H54 (cell line): ENCODE measurements around the gene NT5M.
"Not testable (repeated sequence)": the region's sequence is repeated elsewhere in the genome, so short reads cannot be mapped to it uniquely, and the experiment has no call there.

Experiments
- DNase-seq: peaks from one replicate; pipeline ENCODE4 v3.0.0; 2011; ENCODE audit warnings: low spot score, mixed read lengths; ENCODE audit not compliant: insufficient read length
- FAIRE-seq: peaks from 3 replicates; lab custom pipeline; 2011; peaks lifted over from hg19 to GRCh38; lab: Jason Lieb, UNC
- POLR2A ChIP-seq: IDR thresholded peaks from 2 replicates; pipeline ENCODE4 v1.6.1; 2011; ENCODE audit warnings: low read depth, mild to moderate bottlenecking, low read length

NT5M gene

DNA sequence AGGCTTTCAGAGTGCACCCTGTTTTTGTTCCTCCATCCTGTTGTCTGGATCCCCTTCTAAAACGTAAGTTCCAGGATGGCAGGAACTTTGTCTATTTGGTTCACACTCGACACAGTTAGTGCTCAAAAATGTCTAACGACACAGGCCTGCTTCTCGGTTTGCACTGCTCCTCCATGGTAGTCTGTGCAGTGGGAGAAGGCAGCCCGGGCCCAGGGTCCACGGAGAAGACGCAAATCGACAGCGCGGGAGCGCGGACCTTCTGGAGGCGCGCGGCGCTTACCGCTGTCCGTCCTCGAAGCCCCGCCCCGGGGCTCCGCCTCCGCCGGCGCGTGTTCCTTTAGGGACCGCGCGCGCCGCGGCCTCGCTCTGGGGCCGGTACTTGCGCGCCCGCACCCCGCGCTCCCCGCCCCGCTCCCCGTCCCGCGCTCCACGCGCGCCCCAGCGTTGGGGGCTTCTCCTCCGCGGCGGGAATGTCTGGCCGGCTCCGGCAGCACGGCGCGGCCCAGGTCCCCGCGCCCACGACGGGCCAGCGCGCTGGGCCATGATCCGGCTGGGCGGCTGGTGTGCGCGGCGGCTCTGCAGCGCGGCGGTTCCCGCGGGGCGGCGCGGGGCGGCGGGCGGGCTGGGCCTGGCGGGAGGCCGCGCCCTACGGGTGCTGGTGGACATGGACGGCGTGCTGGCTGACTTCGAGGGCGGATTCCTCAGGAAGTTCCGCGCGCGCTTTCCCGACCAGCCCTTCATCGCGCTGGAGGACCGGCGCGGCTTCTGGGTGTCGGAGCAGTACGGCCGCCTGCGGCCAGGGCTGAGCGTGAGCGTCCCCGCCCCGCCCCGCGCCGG is at the start of gene NT5M:
Gene NT5M, plus strand, starts transcription at position 364 of the 837 bp plus-strand sequence. Its CDS starts 178 bp downstream, at position 542.
- DNase-seq = peak; percentile 97
- no peak for FAIRE-seq
- TF ChIP-seq POLR2A = peak; percentile 45; the same call in 1 of the 2 replicates

DNA sequence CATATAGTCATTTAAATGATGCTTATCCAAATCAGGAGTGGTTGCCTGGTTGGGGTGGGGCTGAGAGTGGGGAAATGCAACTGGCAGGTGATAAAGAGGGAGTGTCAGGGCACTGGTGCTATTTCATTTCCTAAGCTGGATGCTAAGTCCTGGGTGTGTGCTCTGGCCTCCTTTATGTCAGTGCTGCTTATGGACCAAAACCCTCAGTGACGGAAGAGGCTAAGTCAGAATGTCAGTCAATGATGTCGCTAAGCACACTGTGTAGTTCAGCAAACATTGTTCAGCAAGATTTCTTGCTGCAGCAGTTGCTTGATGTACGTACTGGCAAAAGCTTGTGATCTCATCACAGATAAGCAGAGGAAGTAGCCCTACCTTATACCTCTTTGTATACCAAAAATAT is 49.8 kb upstream of the NT5M start:
- DNase-seq (no peak), FAIRE-seq (no peak)
- no peak for TF ChIP-seq POLR2A

DNA sequence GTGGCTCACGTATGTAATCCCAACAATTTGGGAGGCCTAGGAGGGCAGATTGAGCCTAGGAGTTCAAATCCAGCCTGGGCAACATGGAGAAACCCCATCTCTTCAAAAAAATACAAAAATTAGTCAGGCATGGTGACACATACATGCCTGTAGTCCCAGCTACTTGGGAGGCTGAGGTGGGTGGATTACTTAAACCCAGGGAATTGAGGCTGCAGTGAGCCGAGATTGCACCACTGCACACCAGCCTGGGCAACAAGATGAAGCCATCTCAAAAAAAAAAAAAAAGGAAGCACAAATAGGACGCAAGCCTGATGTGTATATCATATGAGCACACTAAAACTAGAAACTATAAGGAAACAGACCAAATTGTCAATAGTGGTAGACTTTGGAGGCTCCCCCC is 49.1 kb upstream of the NT5M start:
- DNase-seq (no peak), FAIRE-seq (no peak)
- no peak for TF ChIP-seq POLR2A

DNA sequence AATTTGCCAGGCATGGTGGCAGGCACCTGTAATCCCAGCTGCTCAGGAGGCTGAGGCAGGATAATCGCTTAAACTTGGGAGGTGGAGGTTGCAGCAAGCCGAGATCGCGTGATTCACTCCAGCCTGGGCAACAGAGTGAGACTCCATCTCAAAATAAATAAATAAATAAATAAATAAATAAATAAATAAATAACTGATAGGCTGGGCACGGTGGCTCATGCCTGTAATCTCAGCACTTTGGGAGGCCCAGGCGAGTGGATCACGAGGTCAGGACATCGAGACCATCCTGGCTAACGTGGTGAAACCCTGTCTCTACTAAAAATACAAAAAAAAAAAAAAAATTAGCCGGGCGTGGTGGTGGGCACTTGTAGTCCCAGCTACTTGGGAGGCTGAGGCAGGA is 47.5 kb upstream of the NT5M start:
- FAIRE-seq, DNase-seq: not testable (repeated sequence)

DNA sequence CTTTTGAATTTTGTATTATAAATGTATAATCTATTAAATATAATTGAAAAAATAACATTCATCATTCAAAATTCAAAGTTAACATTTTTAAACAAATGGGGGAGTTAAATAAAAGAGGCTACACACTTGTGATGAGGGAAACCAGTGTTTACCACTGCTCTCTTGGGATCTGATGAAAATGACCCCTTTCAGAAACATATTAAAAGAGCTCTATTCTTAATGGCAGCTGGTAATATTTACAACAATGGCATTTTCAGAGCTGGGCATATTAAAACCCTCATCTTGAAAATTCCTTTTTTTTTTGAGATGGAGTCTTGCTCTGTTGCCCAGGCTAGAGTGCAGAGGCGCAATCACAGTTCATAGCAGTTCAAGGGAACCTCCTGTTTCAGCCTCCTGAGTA is 46.9 kb upstream of the NT5M start:
- TF ChIP-seq POLR2A = no peak
- FAIRE-seq (no peak), DNase-seq (no peak)

DNA sequence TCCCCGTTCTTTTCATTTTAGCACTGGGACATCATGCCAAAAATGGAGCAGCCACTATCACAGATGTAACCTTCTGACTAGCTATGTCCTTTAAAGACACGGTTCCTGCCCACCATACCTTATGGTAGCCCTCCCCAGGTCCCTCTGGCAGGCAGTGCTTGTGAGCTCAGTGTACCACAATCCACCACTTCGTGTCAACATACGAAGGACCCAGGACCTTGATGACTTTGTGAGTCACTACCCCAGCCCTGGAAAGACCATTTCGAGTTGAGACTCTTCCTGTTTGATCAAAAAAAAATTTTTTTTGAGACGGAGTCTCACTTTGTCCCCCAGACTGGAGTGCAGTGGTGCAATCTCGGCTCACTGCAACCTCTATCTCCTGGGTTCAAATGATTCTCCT is 45.2 kb upstream of the NT5M start:
- FAIRE-seq (no peak), DNase-seq (no peak)
- no peak for TF ChIP-seq POLR2A

DNA sequence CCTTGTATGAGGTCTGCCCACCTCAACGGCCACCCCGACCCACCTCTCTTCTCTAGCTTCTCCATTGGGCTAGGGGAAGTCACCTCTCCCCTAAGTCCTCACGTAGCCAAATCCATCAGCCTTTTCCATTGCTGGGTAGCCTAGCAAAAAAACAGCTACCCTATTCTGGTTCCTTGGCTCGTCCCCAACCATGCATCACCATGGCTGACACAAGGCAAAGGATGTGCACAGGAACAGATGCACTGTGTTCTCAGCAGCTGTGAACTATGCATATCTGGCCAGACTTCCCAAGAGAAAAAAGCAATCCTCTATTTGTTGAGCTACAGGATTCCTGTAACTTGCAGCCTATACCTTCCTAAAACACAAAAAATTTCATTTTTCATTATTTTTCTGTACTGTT is 44.2 kb upstream of the NT5M start:
- FAIRE-seq (no peak), DNase-seq (no peak)
- no peak for TF ChIP-seq POLR2A

DNA sequence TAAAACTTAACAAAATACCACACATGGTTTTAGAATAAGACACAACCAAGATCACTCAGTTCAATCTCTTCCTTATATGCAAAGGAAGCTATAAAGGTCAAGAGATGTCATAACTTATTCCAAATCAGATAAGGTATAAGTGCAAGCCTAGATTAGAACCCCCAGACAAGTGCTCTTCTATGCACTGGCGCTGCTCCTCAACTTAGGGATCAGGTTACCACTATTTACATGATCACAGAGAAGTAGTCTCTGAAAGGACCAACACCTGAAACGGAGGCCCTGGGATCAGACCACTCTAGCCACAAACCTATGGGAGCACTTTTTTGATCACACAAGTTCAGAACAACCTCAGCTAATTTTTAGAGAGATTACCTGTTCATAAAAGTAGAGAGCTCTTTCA is 38.7 kb upstream of the NT5M start:
- FAIRE-seq (no peak), DNase-seq (no peak)
- no peak for TF ChIP-seq POLR2A

DNA sequence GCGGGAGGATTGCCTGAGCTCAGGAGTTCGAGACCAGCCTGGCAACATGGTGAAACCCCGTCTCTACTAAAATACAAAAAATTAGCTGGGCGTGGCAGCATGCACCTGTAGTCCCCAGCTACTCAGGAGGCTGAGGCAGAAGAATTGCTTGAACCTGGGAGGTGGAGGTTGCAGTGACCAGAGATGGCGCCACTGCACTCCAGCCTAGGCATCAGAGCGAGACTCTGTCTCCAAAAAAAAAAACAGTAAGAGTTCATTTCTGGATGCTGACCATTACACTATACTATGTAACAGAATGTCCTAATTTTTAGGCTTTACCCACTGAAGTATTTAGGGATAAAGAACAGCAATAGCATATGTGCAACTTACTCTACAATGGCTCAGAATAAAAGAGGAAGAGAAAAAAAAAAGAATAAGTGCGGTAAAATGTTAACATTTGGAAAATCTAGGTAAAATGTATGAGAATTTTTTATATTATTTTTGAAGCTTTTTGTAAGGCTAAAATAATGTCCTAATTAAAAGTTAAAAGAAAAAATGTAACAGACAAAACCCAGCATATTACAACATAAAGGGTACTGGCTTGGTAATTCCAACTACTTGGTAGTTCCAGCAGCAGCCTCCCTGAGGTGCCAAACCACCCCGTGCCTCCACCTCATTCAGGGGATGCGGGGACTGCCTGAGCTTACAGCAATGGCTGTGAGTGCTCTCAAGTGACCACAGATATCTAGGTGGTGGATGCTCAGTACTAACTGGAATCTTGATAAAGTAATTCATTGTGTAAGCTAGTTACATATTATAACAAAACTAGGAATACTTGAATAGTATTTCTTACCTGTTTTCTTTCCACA is 33.0 kb upstream of the NT5M start:
- DNase-seq = no peak
- FAIRE-seq = no peak
- TF ChIP-seq POLR2A = no peak

DNA sequence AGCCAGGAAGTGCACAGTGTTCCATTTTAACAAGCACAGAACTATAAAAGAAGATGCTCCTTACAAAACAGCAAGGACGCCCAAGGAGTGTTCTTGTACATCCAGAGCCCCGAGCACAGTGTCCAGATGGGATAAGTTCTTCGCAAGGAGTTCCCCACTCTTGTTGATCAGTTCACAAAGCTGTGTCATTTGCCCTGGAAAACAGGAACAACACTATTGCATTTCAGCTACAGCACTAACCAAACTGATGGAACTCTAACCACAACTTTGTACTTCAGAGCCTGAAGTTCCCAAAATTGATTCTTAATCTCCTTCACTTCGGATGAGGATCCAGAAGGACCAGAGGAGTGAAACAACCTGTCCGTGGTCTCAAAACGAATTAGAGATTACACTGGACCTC is 27.2 kb upstream of the NT5M start:
- DNase-seq (no peak), FAIRE-seq (no peak)
- TF ChIP-seq POLR2A = no peak

DNA sequence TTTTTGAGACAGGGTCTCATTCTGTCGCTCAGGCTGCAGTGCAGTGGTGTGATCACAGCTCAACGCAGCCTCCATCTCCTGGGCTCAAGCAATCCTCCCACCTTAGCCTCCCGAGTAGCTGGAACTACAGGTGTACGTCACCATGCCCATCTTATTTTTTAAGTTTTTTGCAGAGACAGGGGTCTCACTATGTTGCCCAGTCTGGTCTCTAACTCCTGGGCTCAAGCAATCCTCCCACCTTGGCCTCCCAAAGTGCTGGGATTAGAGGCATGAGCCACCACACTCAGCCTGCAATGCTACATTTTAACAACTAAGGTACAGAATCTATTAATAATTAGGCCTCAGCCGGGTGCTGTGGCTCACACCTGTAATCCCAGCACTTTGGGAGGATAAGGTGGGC is 25.7 kb upstream of the NT5M start:
- not testable (repeated sequence) for DNase-seq, FAIRE-seq

DNA sequence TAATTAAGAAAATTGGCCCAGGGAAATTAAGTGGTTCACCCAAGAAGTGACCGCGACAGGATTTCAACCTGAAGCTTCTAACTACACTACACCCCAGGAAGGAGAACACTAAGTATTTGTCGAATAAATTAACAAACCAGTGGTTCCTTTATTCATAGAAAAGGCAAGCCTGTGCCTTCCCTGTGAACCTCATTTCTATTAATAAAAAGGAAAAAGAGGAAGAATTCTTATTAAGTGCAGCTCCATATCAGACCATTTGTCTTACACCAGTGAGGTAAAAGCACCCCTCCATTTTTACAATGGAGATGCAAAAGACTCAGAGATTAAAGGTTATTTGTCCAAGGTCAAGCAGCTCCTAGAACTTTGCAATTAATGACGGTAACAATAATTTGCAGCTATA is 23.9 kb upstream of the NT5M start:
- no peak for DNase-seq
- FAIRE-seq = no peak
- no peak for TF ChIP-seq POLR2A

DNA sequence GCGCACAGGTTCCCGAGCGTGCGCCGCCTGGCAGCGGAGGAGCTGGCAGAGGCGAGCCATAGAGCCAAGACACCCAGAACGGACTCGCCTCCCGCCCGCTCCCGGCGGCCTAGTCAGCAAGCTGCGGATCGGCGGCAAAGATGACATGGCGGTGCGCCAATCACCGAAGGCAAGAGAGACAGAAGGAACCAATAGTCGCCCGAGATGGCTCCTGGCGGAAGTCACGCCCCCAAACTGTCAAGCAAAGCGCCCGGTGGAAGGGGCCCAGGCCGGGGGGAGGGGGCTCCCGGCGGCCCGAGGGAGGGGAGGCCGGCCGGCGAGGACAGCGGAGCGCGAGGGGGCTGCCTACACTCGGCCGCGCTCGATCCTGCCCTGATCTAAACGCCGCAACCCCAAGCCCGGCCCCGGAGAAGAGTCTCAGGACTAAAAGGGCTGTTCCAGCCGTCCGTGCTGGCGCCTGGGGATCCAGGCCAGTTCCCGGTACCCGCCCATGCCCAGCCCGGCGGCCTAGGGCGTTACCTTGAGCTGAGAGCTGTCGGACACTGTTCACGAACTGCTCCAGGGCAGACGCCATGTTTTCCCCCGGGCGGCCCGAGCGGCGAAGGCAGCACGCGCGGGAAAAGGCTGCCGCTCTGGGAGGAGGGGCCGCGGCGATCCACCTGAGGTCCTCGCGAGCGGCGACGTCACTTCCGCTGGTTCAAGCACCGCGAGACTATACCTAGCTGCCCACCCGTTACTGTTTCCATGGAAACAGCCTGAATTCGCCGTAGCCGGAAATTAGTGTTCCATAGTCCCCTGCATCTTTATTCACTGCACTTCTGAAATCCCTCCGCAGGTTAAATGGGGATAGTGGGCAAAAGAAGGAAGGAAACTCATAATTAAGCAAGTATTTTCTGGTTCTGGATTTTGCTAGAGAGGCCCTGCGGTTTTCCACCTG is 22.3 kb upstream of the NT5M start, which contains the start of gene COPS3:
Gene COPS3, minus strand, starts transcription at position 634 of the 937 bp plus-strand sequence. Its CDS starts 60 bp downstream, at position 574.
- DNase-seq (peak; percentile 98), FAIRE-seq (peak; percentile 62)
- peak; percentile 86 for TF ChIP-seq POLR2A
